ENCODE results near the gene TOM1.

- no peak for TF ChIP-seq CTCF (IDR thresholded peaks at IDR 0.05; ENCODE audit: insufficient read depth, low read depth, low read length)
- no peak for TF ChIP-seq EZH2 (IDR thresholded peaks at IDR 0.05; ENCODE audit: insufficient read depth, low read length)
Measured at GRCh38 chr22:35348026-35348590, 48.4 kb downstream of the TOM1 start.
